Ammon's horn (tissue), 1 donor: ENCODE measurements around the gene DHRS2.

Experiments used
- DNase-seq: peaks from one replicate; pipeline ENCODE4 v3.0.0-alpha.2; 2016; ENCODE audit warnings: low spot score

The DHRS2 gene

GRCh38 chr14:23612802-23613201 is 23.4 kb upstream of the DHRS2 start:
- no peak for DNase-seq

- no peak for DNase-seq
Measured at GRCh38 chr14:23613242-23614070, 22.7 kb upstream of the DHRS2 start.

- DNase-seq = no peak
Measured at GRCh38 chr14:23614395-23614828, 21.8 kb upstream of the DHRS2 start.

- no peak for DNase-seq
Measured at GRCh38 chr14:23615856-23616255, 20.3 kb upstream of the DHRS2 start.

GRCh38 chr14:23617539-23617938 is 18.6 kb upstream of the DHRS2 start:
- DNase-seq = no peak

- no peak for DNase-seq
Measured at GRCh38 chr14:23618415-23618988, 17.7 kb upstream of the DHRS2 start.

- no peak for DNase-seq
Measured at GRCh38 chr14:23620177-23620702, 15.9 kb upstream of the DHRS2 start.

GRCh38 chr14:23621204-23621931 is 14.8 kb upstream of the DHRS2 start:
- no peak for DNase-seq

- DNase-seq = no peak
Measured at GRCh38 chr14:23621932-23622730, 14.0 kb upstream of the DHRS2 start.

- DNase-seq = no peak
Measured at GRCh38 chr14:23622990-23623389, 13.2 kb upstream of the DHRS2 start.

GRCh38 chr14:23623962-23624361 is 12.2 kb upstream of the DHRS2 start:
- DNase-seq = no peak

- no peak for DNase-seq
Measured at GRCh38 chr14:23624830-23625404, 11.2 kb upstream of the DHRS2 start.

- no peak for DNase-seq
Measured at GRCh38 chr14:23626946-23627345, 9.2 kb upstream of the DHRS2 start.

GRCh38 chr14:23627961-23628360 is 8.2 kb upstream of the DHRS2 start:
- DNase-seq = no peak

- DNase-seq = no peak
Measured at GRCh38 chr14:23629204-23629603, 7.0 kb upstream of the DHRS2 start.

GRCh38 chr14:23629832-23630396 is 6.2 kb upstream of the DHRS2 start:
- DNase-seq = no peak

- no peak for DNase-seq
Measured at GRCh38 chr14:23630687-23631086, 5.5 kb upstream of the DHRS2 start.

- no peak for DNase-seq
Measured at GRCh38 chr14:23631234-23631633, 4.9 kb upstream of the DHRS2 start.

GRCh38 chr14:23631702-23632460 is 4.3 kb upstream of the DHRS2 start:
- DNase-seq = peak; percentile 93

GRCh38 chr14:23632461-23633159 is 3.6 kb upstream of the DHRS2 start:
- no peak for DNase-seq
